HTR-8/SVneo (cell line): Measurements from ENCODE around the gene BTBD7.
"Not testable (repeated sequence)": the region's sequence is repeated elsewhere in the genome, so short reads cannot be mapped to it uniquely, and the experiment has no call there.

Source experiments
- DNase-seq: peaks from one replicate; pipeline ENCODE4 v3.0.0; 2011; ENCODE audit warnings: low spot score, mixed read lengths; ENCODE audit not compliant: insufficient read length
- FAIRE-seq: peaks from 2 replicates; lab custom pipeline; 2011; peaks lifted over from hg19 to GRCh38; lab: Jason Lieb, UNC

The BTBD7 gene

DNA sequence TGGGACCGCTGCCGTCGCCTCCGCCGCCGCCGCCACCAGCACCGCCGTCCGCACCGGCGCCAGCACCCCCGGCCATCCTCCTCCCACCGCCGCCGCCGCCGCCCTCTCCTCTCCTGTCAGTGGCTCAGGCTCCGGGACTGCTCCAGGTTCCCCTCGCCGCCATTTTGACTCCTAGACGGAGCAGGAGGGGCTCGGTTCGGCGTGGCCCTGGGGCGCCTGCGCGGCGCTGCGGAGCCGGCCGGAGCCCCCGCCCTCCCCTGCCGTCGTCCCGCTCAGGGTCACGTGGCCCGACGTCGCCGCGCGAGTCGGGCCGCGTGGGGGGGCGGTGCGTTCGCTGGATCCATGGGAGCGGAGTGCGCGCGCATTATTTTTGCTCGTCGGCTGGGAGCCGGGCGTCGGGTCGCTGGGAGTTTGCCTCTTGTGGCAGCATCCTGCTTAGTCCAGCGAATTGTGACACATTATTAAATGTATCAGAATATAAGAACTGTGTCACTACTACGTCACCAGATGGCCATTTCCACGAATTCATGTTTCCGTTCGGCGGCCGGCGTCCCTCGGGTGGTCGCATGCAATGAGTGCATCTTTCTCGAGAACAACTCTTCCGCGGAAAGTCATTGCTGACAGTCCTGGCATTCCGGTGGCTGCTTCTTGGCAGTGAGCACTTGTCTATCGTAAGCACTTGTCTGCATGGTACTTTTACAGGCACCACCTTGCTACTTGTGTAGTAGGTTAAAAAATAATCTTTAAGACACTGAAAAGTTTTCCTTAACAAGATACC is at the start of gene BTBD7:
BTBD7 (minus strand) TSS at position 184 of the 778 bp plus-strand sequence. CDS start 36,985 bp downstream, outside the sequence.
- DNase-seq (peak; percentile 95), FAIRE-seq (peak; percentile 87)

GRCh38 chr14:93381644-93382043 is 48.8 kb upstream of the BTBD7 start:
- no peak for DNase-seq
- FAIRE-seq, result no peak

- DNase-seq, result no peak
- FAIRE-seq, result no peak
Observed at GRCh38 chr14:93379831-93380230, 47.0 kb upstream of the BTBD7 start.

DNA sequence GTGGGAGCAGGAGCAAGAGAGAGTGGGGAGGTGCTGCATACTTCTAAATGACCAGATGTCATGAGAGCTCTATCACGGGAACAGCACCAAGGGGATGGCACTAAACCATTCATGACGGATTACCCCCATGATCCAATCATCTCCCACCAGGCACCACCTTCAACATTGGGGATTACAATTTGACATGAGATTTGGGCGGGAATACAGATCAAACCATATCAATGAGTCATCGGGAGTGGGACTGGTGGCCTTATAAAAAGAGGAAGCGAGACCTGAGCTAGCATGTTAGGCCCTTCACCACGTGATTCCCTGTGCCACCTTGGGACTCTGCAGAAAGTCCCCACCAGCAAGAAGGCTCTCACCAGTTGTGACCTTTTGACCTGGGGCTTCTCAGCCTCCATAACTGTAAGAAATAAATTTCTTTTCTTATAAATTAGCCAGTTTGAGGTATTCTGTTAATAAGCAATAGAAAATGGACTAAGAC is 42.9 kb upstream of the BTBD7 start:
- FAIRE-seq (no peak), DNase-seq (no peak)

GRCh38 chr14:93369713-93370266 is 37.0 kb upstream of the BTBD7 start:
- DNase-seq, result no peak
- no peak for FAIRE-seq

DNA sequence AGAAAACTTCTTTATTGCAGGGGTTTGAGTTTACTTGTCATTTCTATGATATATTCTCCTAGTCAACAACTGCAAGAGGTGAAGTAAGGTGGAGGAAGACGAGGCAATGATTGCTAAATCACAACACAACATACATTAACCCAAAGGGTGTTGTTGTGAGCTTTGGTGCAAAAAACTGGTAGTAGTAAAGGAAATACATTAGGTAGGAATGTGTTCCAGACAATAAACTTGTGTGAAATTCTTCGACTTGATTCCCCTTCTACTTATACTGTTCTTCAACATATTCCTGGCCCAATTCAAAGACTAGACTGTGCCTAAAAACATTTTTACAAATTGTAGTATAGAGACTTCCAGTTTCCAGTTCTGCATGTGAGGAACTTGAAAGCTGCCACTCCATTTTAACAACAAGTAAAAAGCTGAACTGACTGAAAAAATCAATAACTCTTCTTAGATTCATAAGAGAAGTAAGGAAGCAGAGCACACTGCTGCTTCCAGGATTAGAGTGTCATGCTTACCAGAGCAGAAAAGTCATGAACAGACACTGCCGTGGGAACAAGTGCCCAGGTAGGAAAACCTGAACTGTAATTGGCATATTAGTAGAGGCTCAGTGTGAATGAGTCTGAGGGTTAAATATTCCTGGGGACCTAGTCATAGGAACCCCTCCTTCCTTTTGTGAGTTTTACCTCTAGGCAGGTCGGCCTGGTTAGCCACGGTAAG is 36.3 kb upstream of the BTBD7 start:
- DNase-seq, result no peak
- FAIRE-seq, result no peak

DNA sequence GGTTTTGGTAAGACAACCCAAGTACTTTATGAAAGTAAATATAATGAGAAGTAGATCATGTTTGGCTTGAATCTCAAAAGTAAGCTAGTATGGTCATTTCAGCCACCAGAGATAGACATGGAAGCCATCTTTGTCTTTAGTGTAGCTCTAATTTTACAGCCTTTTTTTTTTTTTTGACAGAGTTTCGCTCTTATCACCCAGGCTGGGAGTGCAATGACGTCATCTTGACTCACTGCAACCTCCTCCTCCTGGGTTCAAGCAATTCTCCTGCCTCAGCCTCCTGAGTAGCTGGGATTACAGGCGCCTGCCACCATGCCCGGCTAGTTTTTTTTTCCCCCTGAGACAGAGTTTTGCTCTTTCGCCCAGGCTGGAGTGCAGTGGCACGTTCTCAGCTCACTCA is 22.0 kb upstream of the BTBD7 start:
- DNase-seq, FAIRE-seq: not testable (repeated sequence)

DNA sequence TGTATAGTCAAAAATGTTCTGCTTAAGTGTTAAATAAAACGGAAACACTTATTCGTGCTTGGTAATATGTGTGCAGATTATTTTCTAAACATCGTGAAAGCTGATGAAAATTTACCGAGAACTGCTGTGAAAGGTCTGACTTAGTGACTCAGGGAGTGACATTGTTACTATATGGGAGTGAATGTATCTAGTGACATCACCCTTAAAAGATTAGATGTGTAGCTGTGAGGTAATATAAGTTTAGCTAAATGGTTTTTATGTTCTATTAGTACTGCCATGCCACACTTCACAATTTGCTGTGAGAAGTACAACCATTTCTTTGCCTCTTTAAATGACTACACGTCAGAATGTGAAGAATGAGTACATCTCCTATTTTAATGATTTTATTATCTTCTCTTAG is 15.5 kb upstream of the BTBD7 start:
- FAIRE-seq, result no peak
- DNase-seq, result no peak

DNA sequence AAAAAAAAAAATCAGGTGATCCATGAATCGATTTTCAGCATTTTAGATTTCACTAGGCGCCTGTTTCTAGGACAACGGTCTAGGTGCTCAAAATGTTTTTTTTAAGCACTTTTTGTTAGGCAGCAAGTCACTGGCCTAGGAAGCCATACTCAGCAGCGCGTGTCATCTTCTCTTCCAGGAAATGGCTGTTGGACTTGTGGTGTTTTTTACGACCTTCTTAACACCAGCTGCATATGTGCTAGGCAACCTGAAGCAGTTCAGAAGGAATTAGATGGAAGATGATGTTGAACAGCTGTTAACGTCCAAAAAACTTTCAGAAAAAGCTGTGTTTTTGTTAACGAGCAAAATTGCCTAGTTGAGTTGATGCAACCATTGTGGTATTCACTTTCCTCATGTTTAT is 15.0 kb upstream of the BTBD7 start:
- no peak for DNase-seq
- FAIRE-seq, result no peak

GRCh38 chr14:93346926-93347721 is 14.3 kb upstream of the BTBD7 start, which contains the start of gene COX8C:
Gene COX8C (plus strand): TSS chr14:93347182. CDS start chr14:93347269, 87 bp downstream.
- no peak for DNase-seq
- FAIRE-seq, result no peak

GRCh38 chr14:93343797-93344196 is 11.0 kb upstream of the BTBD7 start:
- no peak for FAIRE-seq
- no peak for DNase-seq

DNA sequence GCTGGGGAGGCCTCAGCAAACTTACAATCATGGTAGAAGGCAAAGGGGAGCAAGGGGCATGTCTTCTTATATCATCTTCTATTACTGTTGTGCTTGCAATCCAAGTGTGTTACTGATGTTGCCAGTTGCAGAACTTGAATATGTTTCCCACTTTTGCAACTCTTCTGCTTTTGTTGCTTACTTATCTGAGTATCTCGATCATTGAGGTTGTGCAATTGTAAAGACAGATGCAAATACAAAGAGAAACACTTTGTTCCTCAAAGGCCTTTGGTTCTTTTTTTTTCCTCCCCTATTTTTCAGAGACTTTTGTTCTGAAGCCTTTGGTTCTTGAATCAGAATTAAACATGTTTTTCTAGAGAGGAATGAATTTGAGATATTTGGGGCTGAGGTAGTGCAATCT is 10.4 kb upstream of the BTBD7 start:
- FAIRE-seq (no peak), DNase-seq (no peak)

- DNase-seq (no peak), FAIRE-seq (no peak)
Observed at GRCh38 chr14:93337884-93338283, 5.0 kb upstream of the BTBD7 start.

DNA sequence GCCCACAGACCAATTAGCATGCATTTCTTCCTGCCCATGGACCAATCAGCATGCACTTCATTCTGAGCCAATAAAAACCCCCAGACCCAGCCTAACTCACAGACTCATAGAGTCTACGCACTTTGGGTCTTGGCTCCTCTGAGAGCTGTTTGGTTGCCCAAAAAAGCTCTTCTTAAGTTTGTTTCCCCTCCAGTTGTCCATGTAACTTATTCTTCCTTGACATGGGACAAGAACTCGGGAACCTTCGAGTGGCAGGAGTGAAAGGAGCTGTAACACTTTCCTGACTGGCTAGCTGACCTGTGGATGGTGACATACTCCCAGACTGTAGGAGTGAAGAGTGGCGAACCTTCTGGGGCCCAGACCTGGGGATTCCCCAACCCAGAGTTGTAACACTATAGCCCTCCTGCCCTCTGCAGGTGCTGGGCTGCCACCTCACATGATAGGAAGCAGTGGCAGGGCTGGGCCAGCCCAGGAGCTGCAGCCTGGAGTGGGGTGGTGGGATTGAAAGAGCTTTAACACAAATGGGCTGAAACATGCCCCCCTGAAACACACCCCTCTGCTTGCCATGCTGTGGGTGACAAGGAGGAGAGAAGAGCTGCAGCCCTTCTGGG is 4.4 kb upstream of the BTBD7 start:
- FAIRE-seq (no peak), DNase-seq (no peak)

DNA sequence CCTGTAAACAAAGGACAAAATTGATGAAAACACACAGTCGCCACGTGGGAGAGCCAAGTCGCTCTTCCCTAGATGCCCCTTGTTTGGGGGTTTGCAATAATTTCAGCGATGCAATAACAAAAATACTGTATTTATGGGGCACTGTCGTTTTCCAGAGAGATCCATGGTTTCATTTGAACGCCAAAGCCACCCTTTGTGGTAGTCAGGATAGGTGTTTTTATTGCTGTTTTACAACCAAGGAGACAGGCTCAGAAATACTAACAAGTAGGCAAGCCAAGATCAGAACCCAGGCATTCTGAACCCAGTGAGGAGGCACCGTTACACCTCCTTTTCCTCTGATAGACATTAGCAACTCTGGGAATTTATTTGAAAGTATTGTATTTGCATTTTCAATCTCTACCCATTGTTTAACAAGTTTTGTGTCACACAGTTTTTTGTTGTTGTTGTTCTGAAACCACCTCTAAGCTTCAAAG is 831 bp upstream of the BTBD7 start:
- FAIRE-seq, result no peak
- no peak for DNase-seq

GRCh38 chr14:93332397-93332852 is 411 bp downstream of the BTBD7 start:
- DNase-seq (peak; percentile 31), FAIRE-seq (no peak)

- DNase-seq (no peak), FAIRE-seq (no peak)
Observed at GRCh38 chr14:93331728-93332396, 974 bp downstream of the BTBD7 start.

GRCh38 chr14:93331002-93331727 is 1.7 kb downstream of the BTBD7 start:
- FAIRE-seq (no peak), DNase-seq (no peak)
